Epithelial cell of proximal tubule (primary cell): ENCODE results near the gene POFUT2. TPM values are rescaled to one million over a fixed set of nuclear protein-coding genes. Genes with fewer than 3 reads are reported as not detected.

Experiments
- DNase-seq: peaks from one replicate; pipeline ENCODE4 v3.0.0-alpha.2; 2011; ENCODE audit warnings: low read depth
- H3K4me3 ChIP-seq: 2 replicates; pipeline ENCODE4 v1.5.1; 2011; ENCODE audit warnings: low read depth, mild to moderate bottlenecking, low read length
- total RNA-seq: library from RNA; depleted of rRNA; stranded (reverse); fragments of >200 nt; gene quantifications from 2 replicates; pipeline ENCODE4 v1.2.3, GENCODE V29; 2015
- TF ChIP-seq, protein P1 (sequence below): conservative IDR thresholded peaks from 2 replicates; pipeline ENCODE4 v1.5.1; 2012; ENCODE audit warnings: low read depth, mild to moderate bottlenecking, low read length

Gene POFUT2
- total RNA-seq, 1 donor from 2014 or later = 10.4 TPM

DNA sequence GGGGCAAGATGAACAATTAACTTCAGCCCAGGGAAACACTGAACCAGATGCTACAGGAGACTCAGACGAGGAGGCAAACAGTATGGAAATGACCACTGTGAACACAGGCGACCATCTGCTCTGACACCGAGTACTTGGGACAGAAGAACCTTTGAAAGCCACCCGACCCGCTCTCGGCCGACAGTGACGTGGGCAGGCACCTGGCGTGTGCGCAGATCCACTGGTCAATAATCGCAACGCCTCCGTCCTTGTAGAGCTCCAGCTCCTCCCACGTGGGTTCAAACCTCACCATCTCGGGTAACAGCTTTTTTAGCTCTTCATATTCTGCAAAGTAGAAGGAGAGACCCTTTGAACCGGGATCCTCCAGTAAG lies 20.3 kb downstream of the POFUT2 start:
- no peak overlapping the region for H3K4me3 ChIP-seq
- TF ChIP-seq, protein P1, sequence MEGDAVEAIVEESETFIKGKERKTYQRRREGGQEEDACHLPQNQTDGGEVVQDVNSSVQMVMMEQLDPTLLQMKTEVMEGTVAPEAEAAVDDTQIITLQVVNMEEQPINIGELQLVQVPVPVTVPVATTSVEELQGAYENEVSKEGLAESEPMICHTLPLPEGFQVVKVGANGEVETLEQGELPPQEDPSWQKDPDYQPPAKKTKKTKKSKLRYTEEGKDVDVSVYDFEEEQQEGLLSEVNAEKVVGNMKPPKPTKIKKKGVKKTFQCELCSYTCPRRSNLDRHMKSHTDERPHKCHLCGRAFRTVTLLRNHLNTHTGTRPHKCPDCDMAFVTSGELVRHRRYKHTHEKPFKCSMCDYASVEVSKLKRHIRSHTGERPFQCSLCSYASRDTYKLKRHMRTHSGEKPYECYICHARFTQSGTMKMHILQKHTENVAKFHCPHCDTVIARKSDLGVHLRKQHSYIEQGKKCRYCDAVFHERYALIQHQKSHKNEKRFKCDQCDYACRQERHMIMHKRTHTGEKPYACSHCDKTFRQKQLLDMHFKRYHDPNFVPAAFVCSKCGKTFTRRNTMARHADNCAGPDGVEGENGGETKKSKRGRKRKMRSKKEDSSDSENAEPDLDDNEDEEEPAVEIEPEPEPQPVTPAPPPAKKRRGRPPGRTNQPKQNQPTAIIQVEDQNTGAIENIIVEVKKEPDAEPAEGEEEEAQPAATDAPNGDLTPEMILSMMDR = no peak
- DNase-seq = no peak

DNA sequence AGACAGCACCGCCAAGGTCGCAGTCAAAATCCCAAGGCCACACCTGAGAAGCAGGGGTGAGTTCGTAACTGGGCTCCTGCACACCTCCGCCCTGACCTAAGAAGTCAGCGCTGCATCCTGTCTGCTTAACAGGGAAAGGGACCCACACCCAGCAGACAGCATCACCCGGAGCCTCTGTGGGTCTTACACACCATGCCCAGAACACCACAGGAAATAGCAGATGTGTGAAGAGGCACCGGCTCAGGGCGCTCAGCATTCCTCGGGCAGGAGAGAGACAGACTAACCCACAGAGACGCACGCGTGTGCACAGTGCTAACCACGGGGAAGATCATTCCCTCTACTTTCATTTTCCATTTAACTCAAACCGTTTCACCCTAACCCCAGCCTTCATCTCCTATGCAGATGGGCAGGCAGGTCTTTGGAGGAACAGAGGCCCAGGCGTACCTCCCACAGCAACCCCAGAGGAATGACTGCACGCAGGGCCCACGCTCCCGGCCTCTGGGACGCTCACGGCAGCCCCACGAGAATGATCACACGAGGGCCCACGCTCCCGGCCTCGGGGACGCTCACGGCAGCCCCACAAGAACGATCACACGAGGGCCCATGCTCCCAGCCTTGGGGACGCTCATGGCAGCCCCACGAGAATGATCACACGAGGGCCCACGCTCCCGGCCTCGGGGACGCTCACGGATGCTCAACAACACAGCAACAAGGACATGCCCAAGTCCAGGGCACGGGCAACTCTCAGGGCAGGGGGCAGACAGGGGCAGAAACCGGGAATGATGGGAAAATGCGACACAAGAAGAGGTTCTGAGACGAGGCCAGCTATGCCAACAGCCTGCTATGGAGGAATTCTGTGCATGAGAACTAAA lies 20.9 kb downstream of the POFUT2 start:
- DNase-seq = no peak
- TF ChIP-seq, protein P1 = no peak
- no peak overlapping the region for H3K4me3 ChIP-seq

DNA sequence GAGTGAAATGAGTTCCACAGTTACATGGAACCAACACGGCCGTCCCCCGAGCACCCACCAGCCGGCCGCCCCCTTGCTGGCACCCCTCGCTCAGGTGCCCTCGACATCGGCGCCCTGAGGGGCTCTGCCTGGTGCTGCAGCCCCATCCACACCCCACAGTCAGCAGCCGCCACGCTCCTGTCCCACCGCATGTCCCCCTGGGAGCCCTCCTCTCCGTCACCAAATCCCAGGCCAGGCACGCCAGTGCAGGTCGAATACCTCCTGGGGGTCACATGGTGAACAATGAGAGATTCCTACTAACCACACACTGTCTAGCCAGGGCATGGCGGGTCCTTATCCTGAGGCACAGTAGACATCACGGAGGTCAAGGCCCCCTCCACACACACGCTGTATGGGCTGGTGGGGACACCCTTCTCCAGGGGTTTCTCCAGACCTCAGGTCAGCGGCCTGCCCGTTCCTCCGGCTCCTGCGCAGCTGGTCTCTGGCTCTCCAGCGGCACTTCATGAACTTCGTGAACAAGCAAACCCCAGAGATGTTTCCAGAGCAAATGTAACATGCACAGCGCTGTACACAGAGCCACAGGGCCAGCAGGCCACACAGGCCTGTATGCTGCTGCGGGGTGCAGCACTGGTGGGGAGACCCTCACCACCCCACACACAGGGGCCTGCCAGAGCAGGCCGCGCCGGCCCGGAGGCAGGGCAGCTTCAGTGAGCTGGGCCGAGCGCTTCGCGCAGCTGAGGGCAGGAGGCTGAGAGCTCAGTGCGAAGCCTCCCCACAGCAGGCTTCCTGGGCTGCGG lies 21.8 kb downstream of the POFUT2 start:
- TF ChIP-seq, protein P1 = no peak

DNA sequence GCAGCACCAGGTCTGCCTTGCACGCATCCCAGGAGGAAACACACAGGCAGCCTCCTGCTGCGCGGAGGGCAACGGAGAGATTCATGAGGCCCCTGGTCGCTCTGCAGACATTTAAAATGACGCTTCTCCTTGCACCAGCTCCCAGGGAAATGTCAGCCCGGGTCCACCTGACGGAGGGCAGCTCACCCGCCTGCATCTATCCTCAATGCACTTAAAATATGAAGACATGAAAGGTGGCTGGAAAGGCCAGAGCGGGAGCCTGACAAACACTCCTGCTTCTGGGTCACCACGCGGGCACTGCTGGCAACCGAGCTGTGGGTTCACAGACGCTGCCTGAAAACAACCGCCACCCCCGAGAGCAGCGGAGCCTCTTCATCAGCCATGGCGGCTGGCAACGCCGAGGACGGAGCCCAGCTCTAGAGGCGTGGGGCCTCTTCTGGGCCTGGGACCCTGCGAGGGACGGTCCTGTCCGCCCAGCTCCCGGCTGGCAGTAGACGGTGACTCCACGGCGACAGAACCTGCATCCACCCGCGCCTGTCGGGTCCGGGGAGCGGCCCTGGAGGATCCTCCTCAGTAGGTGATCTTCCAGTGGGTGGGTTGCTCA lies 22.7 kb downstream of the POFUT2 start:
- TF ChIP-seq, protein P1 = no peak
- DNase-seq = no peak
- no peak overlapping the region for H3K4me3 ChIP-seq

More for the DNA sequence above, 21.8 kb downstream of the POFUT2 start:
- no peak for DNase-seq
- no peak overlapping the region for H3K4me3 ChIP-seq

DNA sequence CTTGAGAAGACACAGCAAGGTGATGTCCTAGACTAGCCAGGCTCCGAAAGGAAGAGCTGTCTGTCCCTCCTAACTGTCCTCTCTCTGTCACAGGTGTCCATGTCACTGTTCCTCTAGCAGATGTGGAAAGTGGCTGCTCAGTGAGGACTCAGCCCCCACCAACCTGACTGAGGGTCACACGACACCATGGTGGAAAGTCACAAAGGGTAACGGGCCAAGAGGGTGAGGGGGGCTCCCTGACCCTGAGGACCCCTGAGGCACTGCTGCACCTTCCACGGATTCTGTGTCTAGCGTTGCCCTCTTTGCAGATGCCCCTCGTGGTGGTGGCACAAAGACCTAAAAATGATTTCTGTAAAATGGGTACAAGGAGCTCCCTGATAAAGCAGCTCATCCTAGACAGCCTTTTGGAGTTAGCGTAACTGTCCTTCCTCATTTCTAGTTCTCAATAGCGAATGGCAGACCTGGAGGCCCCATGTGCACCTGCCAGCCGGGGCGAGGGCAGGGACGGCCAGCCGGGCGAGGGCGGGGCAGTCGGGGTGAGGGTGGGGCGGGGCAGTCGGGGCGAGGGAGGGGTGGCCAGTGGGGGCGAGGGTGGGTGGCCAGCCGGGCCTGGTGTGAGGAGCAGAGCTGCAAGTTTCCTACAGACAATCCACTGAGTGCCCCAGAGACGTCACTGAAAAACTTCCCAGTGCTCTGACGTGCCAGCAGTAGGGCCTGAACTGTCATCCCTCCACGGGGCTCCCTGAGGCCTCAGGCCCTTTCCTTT lies 23.4 kb downstream of the POFUT2 start:
- no peak overlapping the region for H3K4me3 ChIP-seq
- DNase-seq = no peak

DNA sequence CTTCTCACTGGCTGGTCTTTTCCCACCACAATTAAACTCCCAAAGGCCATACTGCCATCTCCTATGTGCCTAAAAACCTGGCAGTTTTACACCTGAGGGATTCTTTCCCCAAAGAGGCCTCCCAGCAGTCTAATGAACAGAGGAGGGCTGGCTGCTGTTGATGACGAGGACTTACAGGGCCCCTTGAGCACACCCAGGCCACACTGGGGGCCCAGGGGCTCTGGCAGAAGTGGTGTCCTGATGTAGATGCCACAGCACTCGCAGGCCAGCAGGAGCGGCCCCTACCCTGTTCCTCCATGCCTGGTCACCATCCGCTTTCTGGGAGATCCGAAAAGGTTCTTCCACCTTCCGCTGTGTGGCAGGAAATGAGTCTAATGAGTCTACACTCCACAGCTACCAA lies 24.2 kb downstream of the POFUT2 start:
- TF ChIP-seq, protein P1 = no peak
- no peak for DNase-seq
- H3K4me3 ChIP-seq = no peak overlapping the region

More for the DNA sequence above, 23.4 kb downstream of the POFUT2 start:
- TF ChIP-seq, protein P1 = no peak
